Spleen (tissue), 11 donors: ENCODE measurements around the gene SMCHD1. TPM values are rescaled to one million over a fixed set of nuclear protein-coding genes. Genes with fewer than 3 reads are reported as not detected.

Experiments
- DNase-seq: peaks from one replicate; pipeline ENCODE4 v3.0.0-alpha.2; 2020
- H3K27ac ChIP-seq, 8 donors: fragments of 200-600 bp; sonication (generic) in 7 of 8; 1 replicate in 4 of 8; 2 replicates in 4 of 8; pipeline versions ENCODE4 v1.5.0 to v1.8.0; 2016 to 2021; ENCODE audit warnings: inconsistent platforms in 4 of 8, mild to moderate bottlenecking in 4 of 8, moderate library complexity in 1 of 8
- H3K27me3 ChIP-seq, 7 donors: fragments of 200-600 bp; sonication (generic) in 6 of 7; replicated peaks in 1 of 7; 1 replicate in 4 of 7; 2 replicates in 3 of 7; pipeline versions ENCODE4 v1.5.0 to v1.8.0; 2016 to 2021; ENCODE audit warnings: inconsistent platforms in 3 of 7, mild to moderate bottlenecking in 1 of 7
- H3K36me3 ChIP-seq, 6 donors: fragments of 200-600 bp; sonication (generic) in 5 of 6; 1 replicate in 4 of 6; 2 replicates in 2 of 6; pipeline versions ENCODE4 v1.5.0 to v1.8.0; 2016 to 2021; ENCODE audit warnings: inconsistent platforms in 2 of 6
- H3K4me1 ChIP-seq, 6 donors: fragments of 200-600 bp; sonication (generic) in 5 of 6; 1 replicate in 3 of 6; 2 replicates in 3 of 6; pipeline versions ENCODE4 v1.5.0 to v1.8.0; 2016 to 2021; ENCODE audit warnings: inconsistent platforms in 3 of 6
- H3K4me3 ChIP-seq, 8 donors: fragments of 200-600 bp; sonication (generic) in 7 of 8; 1 replicate in 4 of 8; 2 replicates in 4 of 8; pipeline versions ENCODE4 v1.5.0 to v1.8.0; 2016 to 2021; ENCODE audit warnings: inconsistent platforms in 4 of 8, mild to moderate bottlenecking in 4 of 8, moderate library complexity in 2 of 8
- H3K9me3 ChIP-seq, 8 donors: fragments of 200-600 bp; sonication (generic) in 7 of 8; 1 replicate in 4 of 8; 2 replicates in 4 of 8; pipeline versions ENCODE4 v1.5.0 to v1.8.0; 2016 to 2021; ENCODE audit warnings: inconsistent platforms in 4 of 8
- CTCF ChIP-seq, 11 experiments: fragments of 200-600 bp in 7 of 11; fragments of 450-650 bp in 4 of 11; sonication (generic) in 4 of 11; IDR thresholded peaks in 8 of 11; conservative IDR thresholded peaks in 3 of 11; 1 replicate in 7 of 11; 2 replicates in 4 of 11; pipeline versions ENCODE4 v1.4.0 to v1.8.0; 2016 to 2021; ENCODE audit warnings: antibody characterized with exemption in 11 of 11, inconsistent platforms in 4 of 11, mild to moderate bottlenecking in 1 of 11
- POLR2A ChIP-seq, 3 donors: fragments of 450-650 bp; IDR thresholded peaks; one replicate each; pipeline ENCODE4 v1.5.1; 2017; ENCODE audit warnings: antibody characterized with exemption in 3 of 3, mild to moderate bottlenecking in 1 of 3
- POLR2AphosphoS5 ChIP-seq, 3 donors: sonication (generic); formaldehyde crosslinking; IDR thresholded peaks; one replicate each; pipeline ENCODE4 v1.5.1; 2017; ENCODE audit warnings: antibody characterized with exemption in 3 of 3
- WGBS, 5 donors: extraction: QIAGEN DNeasy Blood & Tissue Kit in 3 of 5; methylation state at CpG; one replicate each; pipeline versions ENCODE4 v1.1.5 to v1.1.7; 2013 to 2018; 5-methylcytosine and 5-hydroxymethylcytosine counted together
- intact Hi-C: fragments of 100-400 bp; cut with DNase I; formaldehyde crosslinking; loops from one replicate; pipeline ENCODE4 v1.15.0; 2023; ENCODE audit warnings: low total_unique reads
- polyA plus RNA-seq, 3 donors: library from polyadenylated mRNA; stranded (reverse); fragments of 200-250 nt; gene quantifications; one replicate each; pipeline ENCODE4 v1.2.1, GENCODE V29; 2013
- total RNA-seq, 7 donors: library from RNA; depleted of rRNA in 3 of 7; stranded (reverse); fragments of >200 nt in 3 of 7; fragmentation: NEBNext Ultra II Directional in 4 of 7; extraction: Animal tissue kit (Norgen Biotek cat#: 25700) in 4 of 7; gene quantifications; one replicate each; pipeline versions ENCODE4 v1.1.0 to v1.2.1, GENCODE V29; 2016 to 2021
- donor health status: healthy with polysubstance abuse.
- donor health status: DM: no; HTN: no; CAD: no; lungs with moderate emphysema.
- donor health status: DM: no; HTN: no; CAD: no.
- donor health status: Bipolar disorder and iron deficiency.
- donor health status: healthy.
- donor health status: DM: no; HTN: no; CAD: no.
- donor health status: DM: yes; HTN: yes; CAD: no.

SMCHD1 gene
- total and polyA plus RNA-seq, 10 donors = 14.7 to 361 (median 148) TPM

GRCh38 chr18:2811416-2811815, 155.9 kb downstream of the SMCHD1 start:
- TF ChIP-seq CTCF (IDR thresholded peaks at IDR 0.05 in 8 of 11, conservative IDR thresholded peaks at IDR 0.05 in 3 of 11) (no peak), POLR2A (IDR thresholded peaks at IDR 0.05) (no peak), POLR2AphosphoS5 (IDR thresholded peaks at IDR 0.05) (no peak)
- intact Hi-C loops = no loop called here
- H3K4me1 ChIP-seq = no peaks in the 10 kb centered on the region
- DNase-seq = no peak
- H3K9me3 ChIP-seq = peaks cover 0 to 72% (median 60%) of the 10 kb centered on the region in 8 donors
- H3K36me3 ChIP-seq = no peaks in the 10 kb centered on the region
- WGBS, 5 donors = 91 to 100% (median 96%) methylated on average over 1 of the region's 1 CpG
- no peaks in the 10 kb centered on the region for H3K27me3 ChIP-seq
- no peak overlapping the region for H3K27ac ChIP-seq
- H3K4me3 ChIP-seq = no peak overlapping the region

GRCh38 chr18:2814928-2815327, 159.4 kb downstream of the SMCHD1 start:
- Histone ChIP-seq H3K36me3 (no peaks in the 10 kb centered on the region), H3K9me3 (peaks cover 0 to 58% (median 52%) of the 10 kb centered on the region in 8 donors), H3K4me3 (no peak overlapping the region), H3K27me3 (no peaks in the 10 kb centered on the region), H3K27ac (no peak overlapping the region), H3K4me1 (no peaks in the 10 kb centered on the region)
- intact Hi-C loops = no loop called here
- no peak for TF ChIP-seq POLR2AphosphoS5 (IDR thresholded peaks at IDR 0.05)
- TF ChIP-seq CTCF (IDR thresholded peaks at IDR 0.05 in 8 of 11, conservative IDR thresholded peaks at IDR 0.05 in 3 of 11) = no peak
- TF ChIP-seq POLR2A (IDR thresholded peaks at IDR 0.05) = no peak
- no peak for DNase-seq
- WGBS, 5 donors = 89 to 97% (median 95%) methylated on average over 2 of the region's 2 CpGs

GRCh38 chr18:2818281-2818680, 162.8 kb downstream of the SMCHD1 start:
- Histone ChIP-seq H3K4me3 (no peak overlapping the region), H3K27ac (no peak overlapping the region), H3K4me1 (no peaks in the 10 kb centered on the region), H3K27me3 (no peaks in the 10 kb centered on the region), H3K9me3 (peaks cover 0 to 30% (median 22%) of the 10 kb centered on the region in 8 donors), H3K36me3 (no peaks in the 10 kb centered on the region)
- intact Hi-C loops = no loop called here
- TF ChIP-seq CTCF (IDR thresholded peaks at IDR 0.05 in 8 of 11, conservative IDR thresholded peaks at IDR 0.05 in 3 of 11) = no peak
- TF ChIP-seq POLR2A (IDR thresholded peaks at IDR 0.05) = no peak
- TF ChIP-seq POLR2AphosphoS5 (IDR thresholded peaks at IDR 0.05) = no peak
- DNase-seq = no peak

GRCh38 chr18:2821695-2822094, 166.2 kb downstream of the SMCHD1 start:
- TF ChIP-seq POLR2AphosphoS5 (IDR thresholded peaks at IDR 0.05) = no peak
- TF ChIP-seq CTCF (IDR thresholded peaks at IDR 0.05 in 8 of 11, conservative IDR thresholded peaks at IDR 0.05 in 3 of 11) = no peak
- TF ChIP-seq POLR2A (IDR thresholded peaks at IDR 0.05) = no peak
- H3K4me3 ChIP-seq = no peak overlapping the region
- intact Hi-C loops = no loop called here
- H3K36me3 ChIP-seq = no peaks in the 10 kb centered on the region
- H3K9me3 ChIP-seq = peaks cover 0 to 20% (median 0%) of the 10 kb centered on the region in 8 donors
- no peaks in the 10 kb centered on the region for H3K4me1 ChIP-seq
- no peak for DNase-seq
- H3K27ac ChIP-seq = no peak overlapping the region
- WGBS, 5 donors = 87 to 100% (median 97%) methylated on average over 2 of the region's 2 CpGs
- H3K27me3 ChIP-seq = no peaks in the 10 kb centered on the region
